ENCODE results near the gene CHD2.

The CHD2 gene

DNA sequence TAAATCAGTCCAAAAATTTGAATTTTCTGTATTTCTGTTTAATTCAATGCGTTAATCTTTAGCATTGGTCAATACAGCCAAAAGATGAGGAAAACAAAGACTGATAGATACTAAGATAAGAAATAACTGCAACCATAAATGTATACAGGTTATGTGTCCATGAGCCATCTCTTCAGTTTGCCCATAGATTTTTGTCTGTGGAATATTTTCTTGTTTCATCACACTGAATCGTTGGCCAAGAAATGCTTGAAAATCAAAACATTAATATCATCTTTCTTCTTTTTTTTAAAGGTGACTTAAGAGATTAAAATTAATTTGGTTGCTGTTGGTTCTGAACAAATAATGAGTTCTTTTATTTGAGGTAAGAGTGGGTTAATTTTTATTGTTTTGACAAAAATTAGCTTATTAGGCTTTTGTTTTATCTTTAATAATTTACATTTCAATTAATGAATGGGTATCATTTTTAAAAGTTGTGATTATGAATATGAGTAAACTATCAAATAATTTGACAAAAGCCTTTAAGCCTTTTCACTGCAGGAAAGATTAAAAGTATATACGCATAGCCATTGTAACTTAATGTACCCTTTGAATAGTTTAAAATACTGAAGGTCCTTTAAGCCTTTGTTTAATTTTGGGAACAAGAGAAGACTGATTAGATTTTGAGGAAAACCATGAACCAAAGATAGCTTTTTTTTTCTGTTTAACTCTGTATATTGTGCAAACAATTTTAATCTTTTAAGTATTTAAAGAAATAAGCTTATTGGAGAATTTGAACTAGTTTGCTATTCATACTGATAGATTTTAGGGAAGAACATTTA lies 14.7 kb upstream of the CHD2 start:
- DNase-seq (ENCODE audit: low read depth): no peak

DNA sequence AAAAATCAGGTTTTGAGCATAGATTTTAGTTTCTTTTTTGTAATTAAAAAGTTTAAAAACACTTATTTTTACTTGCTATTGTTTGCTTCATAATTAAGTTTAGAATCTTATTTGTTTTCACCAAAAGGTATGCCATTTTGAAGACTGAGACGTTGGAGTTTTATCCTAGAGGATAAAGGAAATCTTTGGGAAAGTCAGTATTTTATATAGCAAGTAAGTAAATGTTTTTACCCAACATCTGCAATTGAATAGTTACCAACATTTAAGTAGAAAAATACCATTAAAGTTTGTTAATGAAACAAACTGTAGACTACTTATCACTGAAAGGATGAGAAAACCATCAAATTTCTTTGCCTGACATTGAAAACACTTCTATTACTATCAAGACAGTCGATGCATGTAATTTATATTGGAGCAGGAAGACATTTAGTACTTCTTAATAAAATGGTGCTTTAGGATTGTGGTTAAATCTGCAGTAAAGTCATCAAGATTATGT lies 14.0 kb upstream of the CHD2 start:
- no peak for DNase-seq (ENCODE audit: low read depth)

DNA sequence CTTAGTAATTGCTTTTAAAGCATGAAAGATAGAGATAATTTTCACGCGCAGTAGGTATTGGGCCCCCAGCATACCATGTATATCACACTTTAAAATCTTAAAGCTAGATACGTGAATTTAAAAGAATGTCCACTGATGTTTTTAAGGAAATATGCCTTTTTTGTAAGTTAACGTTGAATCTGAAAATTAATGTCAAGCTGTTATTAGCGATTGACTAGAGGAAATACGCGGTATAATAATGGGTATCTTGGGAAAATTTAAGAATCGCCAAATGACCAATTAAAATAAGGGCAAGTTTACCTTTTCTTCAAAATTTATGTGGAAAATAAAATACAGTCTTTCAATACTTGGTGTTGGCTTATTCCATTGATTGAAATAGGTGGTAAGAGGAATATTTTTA lies 13.3 kb upstream of the CHD2 start:
- no peak for DNase-seq (ENCODE audit: low read depth)

DNA sequence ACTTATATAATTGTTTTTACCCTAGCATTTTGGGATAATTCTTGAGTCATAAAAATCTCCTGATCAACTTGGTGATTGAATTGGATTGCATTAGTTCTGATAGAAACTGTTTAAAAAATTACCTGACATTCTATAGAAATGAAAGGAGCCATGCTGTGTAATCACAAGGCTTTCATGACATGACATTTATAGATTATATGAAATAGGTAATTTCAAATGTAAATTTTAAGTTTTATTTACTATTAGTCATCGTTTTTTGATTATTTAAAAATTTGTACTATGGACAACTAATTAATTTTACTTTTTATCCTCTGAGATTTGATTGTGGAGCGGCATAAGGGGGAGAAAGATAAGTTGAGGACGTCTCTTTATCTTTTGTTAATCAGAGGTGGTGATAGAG lies 12.3 kb upstream of the CHD2 start:
- no peak for DNase-seq (ENCODE audit: low read depth)

DNA sequence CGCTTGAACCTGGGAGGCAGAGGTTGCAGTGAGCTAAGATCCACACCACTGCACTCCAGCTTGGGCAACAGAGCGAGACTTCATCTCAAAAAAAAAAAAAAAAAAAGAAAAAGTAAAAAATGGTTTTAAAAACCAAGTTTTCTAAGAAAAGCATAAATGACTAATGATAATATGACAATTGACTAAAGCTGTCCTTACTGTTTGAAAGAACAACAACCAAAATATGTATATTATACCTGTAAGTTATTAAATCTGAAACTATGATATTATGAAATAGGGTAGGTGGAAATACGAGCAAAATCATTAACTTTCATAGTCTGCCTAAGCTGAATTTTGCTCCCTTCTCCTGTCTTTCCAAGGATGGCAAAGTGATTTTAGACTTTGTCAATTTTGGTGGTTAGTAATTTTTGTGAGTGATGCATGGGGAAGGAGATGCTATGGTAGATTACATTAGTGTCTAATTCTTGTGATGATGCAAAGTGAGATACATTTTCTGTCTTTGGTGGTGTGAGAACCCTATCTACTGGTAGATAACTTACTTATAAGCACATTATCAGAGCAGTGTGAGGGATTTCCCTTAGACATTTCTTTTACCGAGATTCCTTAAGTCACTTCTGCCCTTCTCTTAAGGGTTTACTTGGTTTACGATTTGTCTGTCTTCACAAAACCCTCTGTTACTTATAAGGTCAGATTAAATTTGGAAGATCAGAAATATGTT lies 10.6 kb upstream of the CHD2 start:
- DNase-seq (ENCODE audit: low read depth): no peak

DNA sequence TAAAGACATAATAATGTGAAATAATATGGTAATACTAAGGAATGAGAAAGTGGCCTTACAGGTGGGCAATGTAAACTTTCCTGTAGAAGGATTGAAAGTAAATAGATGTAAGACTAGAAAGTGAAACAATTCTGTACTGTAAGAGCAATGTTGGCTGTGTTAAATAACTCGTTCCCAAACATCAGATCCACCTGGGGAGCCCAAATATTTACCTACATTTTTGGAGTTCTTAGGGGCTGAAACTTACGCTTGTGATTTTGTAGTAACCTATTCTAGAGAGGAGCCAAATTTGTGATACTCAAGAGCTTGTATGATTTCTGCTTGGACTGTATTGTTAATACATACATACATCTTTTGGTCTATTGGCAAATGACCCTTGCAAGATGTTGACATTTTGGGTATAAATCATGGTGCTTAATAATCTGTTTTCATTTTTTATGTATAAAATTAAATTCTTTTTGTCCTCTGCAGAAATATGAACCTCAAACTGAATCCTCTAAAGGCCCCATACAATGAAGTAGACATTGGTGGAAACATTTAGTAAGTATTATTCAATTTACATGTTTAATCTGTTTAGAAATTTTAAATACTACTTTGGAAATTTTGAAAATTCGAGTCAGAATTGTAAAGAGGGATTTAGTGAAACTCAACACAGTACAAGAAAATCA lies 8.5 kb upstream of the CHD2 start:
- no peak for DNase-seq (ENCODE audit: low read depth)

DNA sequence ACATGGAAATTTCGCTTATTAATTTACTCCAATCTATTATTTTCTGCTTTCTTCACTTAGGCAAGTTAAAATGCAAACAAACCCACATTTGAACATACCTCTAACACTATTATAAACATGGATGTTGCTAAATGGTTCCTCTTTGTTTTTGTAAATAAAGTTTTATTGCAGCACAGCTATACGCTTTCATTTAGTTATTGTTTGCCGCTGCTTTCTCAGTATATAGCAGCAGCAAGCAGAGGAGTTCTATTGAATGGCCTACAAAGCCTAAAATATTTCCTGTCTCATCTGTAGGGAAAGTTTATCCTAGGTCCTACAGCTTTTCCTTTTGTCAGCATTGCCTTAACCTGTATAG lies 7.9 kb upstream of the CHD2 start:
- no peak for DNase-seq (ENCODE audit: low read depth)

DNA sequence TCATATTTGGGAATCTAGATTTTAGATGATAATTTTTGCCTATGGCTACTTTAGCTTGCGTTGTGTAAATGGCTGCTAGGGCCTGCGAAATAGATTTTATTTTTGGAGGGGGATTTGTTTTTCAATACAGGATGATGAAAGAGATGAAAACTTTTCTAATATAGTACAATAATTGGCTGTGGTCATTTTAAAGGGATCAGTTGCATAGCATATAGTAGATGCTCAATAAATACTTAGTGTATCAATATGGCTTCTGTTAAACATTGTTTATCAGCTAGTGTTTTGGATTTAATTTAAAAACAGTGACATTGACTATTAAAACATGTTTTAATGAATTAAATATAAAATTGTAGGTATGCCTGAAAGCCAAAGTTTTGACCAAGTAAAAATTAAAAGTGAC lies 6.9 kb upstream of the CHD2 start:
- DNase-seq (ENCODE audit: low read depth): no peak

DNA sequence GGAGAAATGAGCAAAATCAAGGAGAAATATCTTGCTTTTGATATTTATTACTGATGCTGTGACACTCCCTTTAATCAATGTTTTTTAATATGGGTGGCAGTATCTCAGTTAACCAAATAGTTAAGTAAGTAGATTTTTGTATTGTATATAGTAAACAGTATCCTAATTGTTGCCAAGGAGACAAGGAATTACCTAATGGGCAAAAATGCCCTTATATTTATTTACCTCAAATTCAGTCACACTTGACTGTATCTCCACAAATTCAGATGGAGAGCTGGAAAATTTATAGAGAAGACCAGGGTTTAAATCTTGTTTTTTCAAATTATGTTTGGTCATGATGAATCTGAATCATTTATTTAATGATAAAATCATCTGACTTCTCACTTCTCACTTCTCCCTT lies 3.6 kb upstream of the CHD2 start:
- DNase-seq (ENCODE audit: low read depth): no peak

DNA sequence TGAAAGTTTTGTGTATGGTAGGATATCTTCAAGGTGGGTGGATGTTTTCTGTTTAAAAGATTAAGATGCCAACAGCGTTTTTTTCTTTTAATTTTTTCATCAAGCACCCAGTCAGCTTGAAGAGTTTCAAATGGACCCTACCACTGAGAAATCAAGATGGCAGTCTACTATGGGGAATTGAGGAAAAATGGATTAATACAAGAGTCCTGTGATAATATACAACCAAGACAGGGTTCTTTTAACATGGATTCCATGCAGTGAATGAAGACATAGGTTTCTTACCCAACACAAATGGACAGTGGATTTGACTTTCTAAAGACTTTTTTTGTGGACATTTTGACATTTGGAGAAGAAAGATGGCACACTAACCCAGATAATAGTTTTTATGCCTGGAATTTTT lies 2.5 kb upstream of the CHD2 start:
- no peak for DNase-seq (ENCODE audit: low read depth)

DNA sequence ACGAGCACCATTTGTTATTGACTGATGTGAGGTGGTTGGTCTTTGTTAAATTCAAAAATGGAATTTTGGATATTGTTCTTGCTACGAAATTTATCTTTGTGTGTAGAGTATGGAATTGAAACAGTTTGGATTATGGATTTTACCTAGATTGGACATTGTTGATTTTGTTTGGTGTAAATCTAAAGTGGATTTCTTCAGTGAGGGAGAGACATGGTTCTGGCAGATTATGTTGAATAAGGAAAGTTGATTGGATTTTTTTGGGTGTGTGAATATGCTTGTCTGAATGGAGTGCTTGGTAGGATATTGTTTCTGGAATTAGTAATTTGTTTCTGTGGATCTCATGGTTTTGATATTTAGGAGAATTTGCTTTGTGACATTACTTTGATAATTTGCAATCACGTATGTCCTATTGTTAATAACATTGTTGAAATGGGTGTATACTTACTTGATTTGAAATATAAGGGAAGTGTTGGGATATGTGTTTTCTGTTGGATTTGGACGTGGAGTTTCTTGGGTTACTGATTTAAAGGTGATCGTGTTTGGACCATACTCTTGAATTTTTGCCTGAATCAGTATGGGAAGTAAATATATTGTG lies 1.0 kb upstream of the CHD2 start:
- DNase-seq (ENCODE audit: low read depth): no peak

DNA sequence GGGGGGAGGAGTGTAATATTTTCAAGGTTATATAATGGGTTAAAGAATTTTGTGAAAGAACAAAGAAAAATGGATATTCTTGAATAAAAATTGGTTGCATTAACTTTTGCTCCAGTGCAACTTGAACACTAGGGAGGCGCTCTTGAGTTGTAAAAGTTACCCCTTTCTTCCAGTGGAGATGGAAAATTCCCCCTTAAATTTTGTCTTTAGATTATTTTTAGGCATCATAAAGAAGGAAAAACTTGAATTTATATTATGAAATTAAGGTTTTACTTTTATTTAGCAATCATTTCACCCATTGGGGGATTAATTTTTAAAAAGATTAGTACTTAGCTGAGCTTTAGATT lies 550 bp upstream of the CHD2 start:
- DNase-seq (ENCODE audit: low read depth): no peak

DNA sequence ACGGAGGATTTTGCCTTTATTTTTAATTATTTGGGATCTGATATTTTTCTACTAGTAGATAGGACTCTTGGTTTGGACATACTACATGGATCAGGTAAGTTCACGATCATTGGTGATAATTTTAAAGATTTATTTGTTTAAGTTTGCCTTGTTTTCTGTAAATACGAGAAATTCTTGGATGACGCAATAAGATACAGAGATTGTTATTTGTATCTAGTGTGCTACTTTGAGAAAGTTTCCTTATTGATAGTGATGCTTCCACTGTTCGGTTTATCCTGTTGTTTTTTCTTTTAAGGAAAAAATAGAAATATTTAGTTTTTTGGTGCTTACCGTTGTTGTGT lies 577 bp downstream of the CHD2 start:
- no peak for DNase-seq (ENCODE audit: low read depth)

DNA sequence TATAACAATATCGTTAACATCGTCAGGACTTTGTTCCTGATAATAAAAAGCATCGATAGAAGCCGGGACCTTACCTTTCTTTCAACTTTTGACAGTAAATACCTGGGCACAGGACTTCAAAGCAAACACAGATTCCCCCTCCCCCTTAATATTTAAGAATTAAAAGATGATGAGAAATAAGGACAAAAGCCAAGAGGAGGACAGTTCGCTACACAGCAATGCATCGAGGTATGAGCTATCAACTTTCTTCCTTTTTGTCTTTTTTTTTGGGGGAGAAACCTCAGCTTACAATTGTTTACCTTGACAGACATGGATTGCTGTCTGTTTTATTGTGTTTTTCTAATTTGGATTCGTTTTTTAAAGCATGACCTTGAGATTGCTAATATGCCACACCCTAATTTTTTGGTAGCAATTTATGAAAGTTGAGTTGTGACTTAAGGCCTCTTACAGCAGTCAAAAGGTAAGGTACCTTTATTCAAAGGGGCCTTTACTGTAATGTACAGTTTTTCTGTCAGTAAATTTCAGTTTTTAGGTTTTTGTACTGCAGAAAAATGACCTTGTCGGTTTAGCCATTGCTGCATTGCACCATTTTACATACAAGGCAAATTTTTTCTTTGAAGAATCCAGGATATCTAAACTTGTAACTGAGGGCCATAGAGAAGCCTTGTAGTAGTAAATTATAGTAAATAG lies 1.1 kb downstream of the CHD2 start:
- no peak for DNase-seq (ENCODE audit: low read depth)

DNA sequence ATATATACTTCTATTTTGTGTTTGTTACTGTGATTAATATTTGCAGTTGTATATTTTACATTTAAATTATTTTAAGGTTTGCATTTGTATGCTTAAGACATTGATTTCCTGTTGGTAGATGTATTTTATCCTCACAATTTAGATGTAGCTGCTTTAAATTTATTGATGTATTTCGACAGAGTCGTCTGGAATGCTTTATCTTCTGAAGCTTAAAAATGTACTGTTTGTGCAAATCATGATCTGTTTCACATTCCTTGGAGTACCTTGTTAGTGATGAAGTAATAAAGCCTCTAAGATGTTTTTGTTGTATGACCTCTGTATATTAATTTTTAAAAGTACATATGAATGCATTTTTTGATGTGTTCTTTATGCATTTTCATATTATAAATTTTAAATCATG lies 1.9 kb downstream of the CHD2 start:
- DNase-seq (ENCODE audit: low read depth): no peak

DNA sequence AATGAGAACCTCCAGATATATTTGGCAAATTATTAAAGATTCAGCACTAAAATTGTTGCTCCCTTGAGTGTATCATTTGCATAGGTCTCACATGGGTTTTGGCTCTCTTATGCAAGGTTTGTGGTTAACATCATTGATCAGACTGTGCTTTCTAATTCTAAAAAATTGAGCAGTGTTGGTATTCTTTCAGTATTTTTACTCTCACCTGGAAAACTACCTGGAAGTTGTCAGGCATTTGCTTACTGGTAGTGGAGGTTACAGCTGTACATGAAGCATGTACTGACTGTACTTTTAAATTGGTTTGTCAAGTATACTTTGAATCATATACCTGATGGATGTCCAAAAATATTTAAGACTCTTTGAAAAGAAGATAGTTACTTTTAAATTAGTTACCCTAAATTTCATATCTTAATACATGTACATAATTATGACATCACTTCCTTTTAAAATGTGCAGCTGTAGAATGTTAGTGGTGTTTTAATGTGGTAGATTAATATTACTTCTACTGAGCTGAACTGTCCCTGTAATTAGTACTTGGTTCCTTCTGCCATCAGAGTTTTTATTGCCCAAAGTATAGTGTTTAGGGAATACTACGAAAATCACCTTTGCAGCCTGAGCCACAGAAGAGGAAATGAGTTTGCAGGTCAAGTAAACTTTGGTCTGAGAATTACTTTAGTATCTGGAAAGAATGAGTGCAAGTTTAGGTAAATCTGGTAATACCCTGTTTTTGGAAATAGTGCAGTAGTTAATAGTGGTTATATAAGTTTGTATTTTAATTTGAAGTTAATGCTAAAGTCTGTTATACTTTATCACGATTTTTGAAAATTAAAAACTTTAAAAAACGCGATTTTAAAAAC lies 2.8 kb downstream of the CHD2 start:
- DNase-seq (ENCODE audit: low read depth): no peak

DNA sequence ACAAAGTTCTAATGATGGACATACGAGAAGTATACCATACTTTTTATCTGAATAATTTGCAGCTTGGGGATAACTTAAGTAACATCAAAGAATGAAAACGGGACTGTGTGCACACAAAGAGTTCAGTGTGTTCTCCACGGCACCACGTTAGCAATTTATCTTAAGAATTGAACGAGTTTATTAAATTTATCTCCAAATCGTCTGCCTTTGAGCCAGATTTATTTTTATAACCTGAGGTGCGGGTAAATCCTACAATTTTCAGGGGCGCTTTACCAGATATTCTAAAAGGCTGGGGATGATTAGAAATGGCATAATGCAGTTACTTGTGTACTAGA lies 3.5 kb downstream of the CHD2 start:
- no peak for DNase-seq (ENCODE audit: low read depth)

DNA sequence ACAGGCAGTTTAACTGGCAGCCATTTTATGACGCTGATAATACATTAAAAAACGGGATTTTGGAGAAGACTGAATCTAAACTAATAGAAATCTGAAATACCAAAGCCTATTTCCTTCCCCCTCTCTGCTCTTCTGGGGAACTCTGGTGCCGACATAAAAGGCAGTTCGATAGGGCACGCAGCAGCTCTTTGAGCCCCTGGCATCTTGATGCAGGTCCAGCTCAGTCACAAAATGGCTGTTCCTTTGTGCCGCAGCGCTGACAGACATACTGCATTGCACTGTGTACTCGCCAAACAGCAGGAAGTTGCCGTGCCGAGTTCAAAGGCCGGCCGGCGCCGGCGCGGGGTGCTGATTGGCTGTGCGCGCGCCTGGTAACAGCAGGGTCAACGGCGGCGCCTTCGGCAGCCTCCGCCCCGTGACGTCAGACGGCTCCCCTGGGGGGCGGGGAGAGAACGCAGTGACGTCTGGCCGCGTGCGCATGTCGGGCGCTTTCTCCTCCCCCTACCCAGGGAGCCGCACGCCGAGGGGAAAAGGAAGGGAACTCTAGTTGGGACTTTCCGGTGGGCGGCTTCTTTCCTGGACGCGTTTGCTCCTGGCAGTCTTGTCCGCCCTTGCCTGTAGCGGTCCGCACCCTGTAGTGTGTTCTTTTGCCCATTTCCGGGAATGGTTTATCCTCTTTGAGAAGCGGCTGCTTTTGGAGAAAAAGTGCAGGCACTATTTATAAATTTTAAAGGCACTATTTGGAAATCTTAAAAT lies 4.0 kb downstream of the CHD2 start:
- DNase-seq (ENCODE audit: low read depth): peak; percentile 96

DNA sequence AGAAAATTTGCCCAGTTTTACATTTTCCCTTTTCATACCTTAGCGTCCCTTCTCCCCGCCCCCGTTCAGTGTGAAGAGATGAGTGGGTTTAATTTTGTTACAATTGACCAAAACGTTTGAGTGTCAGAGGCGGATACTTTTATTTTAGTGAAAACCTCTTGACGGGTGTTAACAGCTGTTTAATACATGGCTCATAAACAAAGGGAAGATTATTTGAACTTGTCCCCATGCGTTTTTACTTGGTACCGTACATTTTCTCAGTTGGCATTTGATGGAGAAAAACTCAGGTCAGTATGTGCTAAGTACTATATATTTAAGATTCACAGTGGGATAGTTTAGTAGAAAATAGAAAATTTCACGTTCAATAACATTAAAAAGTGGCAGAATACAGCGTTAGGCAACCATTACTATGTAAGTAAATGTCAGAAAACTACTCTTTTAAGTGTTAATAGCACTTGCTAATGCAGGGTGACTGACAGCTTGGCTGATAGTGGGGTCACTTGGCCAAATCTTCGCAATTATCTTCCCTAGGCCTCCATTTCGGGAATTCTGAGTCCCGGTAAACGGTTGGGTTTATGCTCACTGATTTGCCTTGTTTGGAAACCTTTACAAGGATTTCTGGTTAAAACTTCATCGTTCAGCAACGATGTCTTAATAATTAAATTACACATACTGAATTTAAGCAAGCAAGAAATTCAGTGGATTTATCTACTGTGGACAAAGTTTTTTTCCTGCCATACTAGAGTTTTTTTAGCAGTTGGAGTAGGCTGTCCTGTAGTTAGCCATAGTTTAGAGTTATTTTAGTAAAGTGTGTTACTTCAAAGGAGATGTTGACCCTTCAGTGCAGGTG lies 4.8 kb downstream of the CHD2 start:
- DNase-seq (ENCODE audit: low read depth): no peak

DNA sequence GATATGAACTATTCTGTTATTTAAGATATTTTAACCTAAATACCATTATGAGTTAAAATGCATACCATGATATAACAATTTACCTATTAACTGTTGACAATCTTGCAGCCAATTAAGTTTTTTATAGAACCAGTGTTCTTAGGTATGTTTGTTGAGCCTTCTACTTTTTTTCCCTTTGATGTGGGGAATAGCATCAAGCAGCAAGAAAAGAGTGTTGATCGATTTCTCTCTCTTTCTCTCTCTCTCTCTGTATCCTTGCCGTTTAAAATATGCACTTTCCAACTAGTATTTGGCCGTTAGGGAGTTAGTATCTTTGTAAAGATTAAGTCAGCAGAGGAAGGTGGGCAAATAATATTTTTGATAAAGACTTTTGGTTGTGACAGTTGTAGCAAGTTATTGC lies 5.9 kb downstream of the CHD2 start:
- no peak for DNase-seq (ENCODE audit: low read depth)

Measured in stimulated activated CD8-positive, alpha-beta memory T cell treated with anti-CD3 and anti-CD28 coated beads, Interleukin-15, amount 100 ng/mL, for 1 hour (primary cell).